ENCODE results near the gene ADAM15. TPM values are rescaled to one million over a fixed set of nuclear protein-coding genes. Genes with fewer than 3 reads are reported as not detected.

Gene ADAM15
- total RNA-seq, 1 donor from 2014 or later = 186 TPM

DNA sequence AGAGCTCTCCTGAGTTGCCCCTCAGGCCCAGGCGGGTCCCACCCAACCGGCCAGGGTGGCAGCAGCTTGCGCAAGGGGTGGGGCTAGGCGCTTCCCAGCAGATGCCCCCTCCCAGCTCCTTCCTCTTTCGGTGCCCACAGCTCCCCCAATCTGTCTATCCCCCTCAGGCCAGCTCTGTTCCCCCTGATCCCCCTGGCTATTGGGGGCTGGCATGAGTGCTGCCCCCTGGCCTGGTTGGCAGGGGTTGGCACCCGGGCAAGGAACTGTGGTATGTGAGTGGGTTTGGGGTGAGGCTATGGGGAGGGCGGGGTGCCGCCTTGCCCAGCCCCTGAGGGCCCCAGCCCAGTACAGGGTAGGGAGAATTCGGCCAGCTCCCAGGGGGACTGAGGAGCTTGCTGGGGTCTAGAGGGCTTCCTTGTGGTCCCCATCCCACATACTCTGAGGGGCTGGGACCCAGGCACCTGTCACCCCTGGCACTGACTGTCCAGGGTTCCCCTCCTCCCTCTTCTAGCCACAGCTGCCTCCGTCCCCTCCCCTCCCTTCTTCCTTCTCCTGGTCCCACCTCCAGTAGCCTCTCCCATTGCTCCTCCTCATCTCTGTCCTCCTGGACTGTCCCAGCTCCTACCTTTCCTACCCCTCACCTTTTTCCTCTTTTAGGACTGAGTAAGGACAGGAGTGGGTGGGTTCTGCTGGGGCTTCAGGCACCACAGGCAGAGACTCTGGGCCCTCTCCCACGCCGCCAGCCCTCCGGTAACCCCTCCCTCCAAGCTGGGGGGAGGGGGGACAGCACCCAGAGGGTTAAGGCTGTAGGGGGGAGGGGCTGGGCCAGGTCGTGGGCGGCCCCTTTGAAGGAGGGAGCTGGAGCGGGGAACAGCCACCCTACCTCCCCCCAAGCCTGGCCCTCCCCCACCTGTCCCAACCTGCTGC lies 42.8 kb upstream of the ADAM15 start:
- H3K4me3 ChIP-seq (ENCODE audit: low read depth, low read length) = no peak overlapping the region
- H3K36me3 ChIP-seq (ENCODE audit: control insufficient read depth, insufficient read depth, low read length) = no peaks in the 10 kb centered on the region
- TF ChIP-seq, protein P1, sequence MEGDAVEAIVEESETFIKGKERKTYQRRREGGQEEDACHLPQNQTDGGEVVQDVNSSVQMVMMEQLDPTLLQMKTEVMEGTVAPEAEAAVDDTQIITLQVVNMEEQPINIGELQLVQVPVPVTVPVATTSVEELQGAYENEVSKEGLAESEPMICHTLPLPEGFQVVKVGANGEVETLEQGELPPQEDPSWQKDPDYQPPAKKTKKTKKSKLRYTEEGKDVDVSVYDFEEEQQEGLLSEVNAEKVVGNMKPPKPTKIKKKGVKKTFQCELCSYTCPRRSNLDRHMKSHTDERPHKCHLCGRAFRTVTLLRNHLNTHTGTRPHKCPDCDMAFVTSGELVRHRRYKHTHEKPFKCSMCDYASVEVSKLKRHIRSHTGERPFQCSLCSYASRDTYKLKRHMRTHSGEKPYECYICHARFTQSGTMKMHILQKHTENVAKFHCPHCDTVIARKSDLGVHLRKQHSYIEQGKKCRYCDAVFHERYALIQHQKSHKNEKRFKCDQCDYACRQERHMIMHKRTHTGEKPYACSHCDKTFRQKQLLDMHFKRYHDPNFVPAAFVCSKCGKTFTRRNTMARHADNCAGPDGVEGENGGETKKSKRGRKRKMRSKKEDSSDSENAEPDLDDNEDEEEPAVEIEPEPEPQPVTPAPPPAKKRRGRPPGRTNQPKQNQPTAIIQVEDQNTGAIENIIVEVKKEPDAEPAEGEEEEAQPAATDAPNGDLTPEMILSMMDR (IDR thresholded peaks at IDR 0.05; ENCODE audit: insufficient read depth, low read length, poor library complexity, severe bottlenecking) = no peak
- no peak for DNase-seq (ENCODE audit: low read depth)
- H3K27me3 ChIP-seq (ENCODE audit: control insufficient read depth, insufficient read depth, low read length) = no peaks in the 10 kb centered on the region

DNA sequence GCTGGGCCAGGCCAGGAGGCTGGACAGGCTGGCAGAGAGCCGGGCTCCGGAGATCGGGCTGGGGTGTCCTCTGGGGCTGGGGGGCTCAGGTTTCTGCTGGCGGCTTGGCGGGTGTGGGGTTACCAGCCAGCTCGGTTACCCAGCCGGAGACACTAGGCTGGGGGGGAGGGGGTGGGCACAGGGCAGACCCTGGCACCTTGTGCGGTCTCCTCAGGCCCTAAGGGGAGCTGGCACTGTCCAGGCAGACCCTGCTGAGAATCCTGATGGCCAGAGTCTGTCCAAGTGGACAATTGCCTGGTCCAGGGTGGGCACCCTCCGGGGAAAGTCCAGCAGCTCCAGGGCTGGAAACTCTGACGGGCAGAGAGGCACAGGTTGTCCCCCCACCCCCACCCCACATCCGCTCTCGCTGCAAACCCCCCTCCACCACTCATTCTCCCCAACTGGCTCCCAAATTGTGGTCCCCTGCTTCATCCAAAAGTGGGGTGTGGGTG lies 41.9 kb upstream of the ADAM15 start:
- Histone ChIP-seq H3K27me3 (ENCODE audit: control insufficient read depth, insufficient read depth, low read length) (no peaks in the 10 kb centered on the region), H3K36me3 (ENCODE audit: control insufficient read depth, insufficient read depth, low read length) (no peaks in the 10 kb centered on the region), H3K4me3 (ENCODE audit: low read depth, low read length) (no peak overlapping the region)
- no peak for DNase-seq (ENCODE audit: low read depth)
- TF ChIP-seq, protein P1 (IDR thresholded peaks at IDR 0.05; ENCODE audit: insufficient read depth, low read length, poor library complexity, severe bottlenecking) = no peak

DNA sequence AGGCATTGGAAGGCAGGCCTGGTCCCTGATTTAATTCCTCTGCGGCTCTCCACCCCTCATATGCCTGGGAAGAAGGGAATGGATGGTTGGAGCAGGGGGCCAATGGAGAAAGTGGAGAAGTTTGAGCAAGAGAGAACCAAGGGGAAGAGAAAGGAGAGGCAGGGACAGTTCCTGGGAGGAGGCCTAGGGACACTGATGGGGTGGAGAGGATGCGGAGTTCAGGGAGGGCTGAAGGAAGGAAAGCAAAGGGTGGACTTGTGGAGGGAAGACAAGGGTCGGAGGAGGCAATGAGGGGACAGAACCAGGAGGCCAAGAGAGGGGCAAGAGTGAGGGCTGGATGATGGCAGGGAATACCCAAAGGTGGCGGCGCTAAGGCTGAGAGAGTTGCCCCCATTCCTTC lies 41.4 kb upstream of the ADAM15 start:
- H3K36me3 ChIP-seq (ENCODE audit: control insufficient read depth, insufficient read depth, low read length) = no peaks in the 10 kb centered on the region
- H3K27me3 ChIP-seq (ENCODE audit: control insufficient read depth, insufficient read depth, low read length) = no peaks in the 10 kb centered on the region
- TF ChIP-seq, protein P1 (IDR thresholded peaks at IDR 0.05; ENCODE audit: insufficient read depth, low read length, poor library complexity, severe bottlenecking) = no peak
- no peak for DNase-seq (ENCODE audit: low read depth)
- H3K4me3 ChIP-seq (ENCODE audit: low read depth, low read length) = no peak overlapping the region

DNA sequence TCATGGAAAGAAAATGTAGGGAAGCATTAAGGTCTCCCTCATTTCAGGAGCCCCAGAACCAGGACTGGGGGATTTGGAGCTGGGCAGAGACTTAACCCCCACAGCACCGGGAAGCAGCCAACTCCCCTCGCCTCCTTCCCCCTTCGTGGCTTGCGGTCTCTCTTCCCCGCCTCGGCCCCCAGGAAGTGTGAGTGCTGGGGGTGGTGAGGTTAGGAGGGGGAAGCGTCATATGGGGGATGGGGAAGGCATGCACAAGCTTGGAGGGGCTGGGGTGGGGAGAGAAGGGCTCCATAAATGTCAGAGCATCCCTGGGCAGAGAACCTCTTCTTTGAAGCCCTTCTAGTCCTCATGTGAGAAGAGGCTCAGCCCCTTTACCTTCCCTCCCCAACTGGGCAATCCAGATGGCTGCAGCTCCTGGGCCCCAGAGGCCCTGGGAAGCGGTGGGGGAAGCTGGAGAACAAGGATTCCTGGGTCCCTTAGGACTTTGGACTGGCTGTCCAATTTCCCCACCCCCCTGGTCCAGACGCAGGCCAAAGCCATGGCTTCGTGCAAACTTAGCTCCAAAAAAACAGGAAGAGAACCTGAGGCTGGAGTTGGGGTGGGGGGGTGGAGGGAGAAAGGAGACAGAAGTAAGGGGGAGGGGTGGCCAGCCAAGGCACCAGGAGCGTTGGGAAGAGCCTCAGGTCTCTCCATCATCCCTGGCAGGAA lies 40.8 kb upstream of the ADAM15 start:
- H3K27me3 ChIP-seq (ENCODE audit: control insufficient read depth, insufficient read depth, low read length) = no peaks in the 10 kb centered on the region
- H3K4me3 ChIP-seq (ENCODE audit: low read depth, low read length) = no peak overlapping the region
- H3K36me3 ChIP-seq (ENCODE audit: control insufficient read depth, insufficient read depth, low read length) = no peaks in the 10 kb centered on the region
- DNase-seq (ENCODE audit: low read depth) = no peak
- TF ChIP-seq, protein P1 (IDR thresholded peaks at IDR 0.05; ENCODE audit: insufficient read depth, low read length, poor library complexity, severe bottlenecking) = no peak

DNA sequence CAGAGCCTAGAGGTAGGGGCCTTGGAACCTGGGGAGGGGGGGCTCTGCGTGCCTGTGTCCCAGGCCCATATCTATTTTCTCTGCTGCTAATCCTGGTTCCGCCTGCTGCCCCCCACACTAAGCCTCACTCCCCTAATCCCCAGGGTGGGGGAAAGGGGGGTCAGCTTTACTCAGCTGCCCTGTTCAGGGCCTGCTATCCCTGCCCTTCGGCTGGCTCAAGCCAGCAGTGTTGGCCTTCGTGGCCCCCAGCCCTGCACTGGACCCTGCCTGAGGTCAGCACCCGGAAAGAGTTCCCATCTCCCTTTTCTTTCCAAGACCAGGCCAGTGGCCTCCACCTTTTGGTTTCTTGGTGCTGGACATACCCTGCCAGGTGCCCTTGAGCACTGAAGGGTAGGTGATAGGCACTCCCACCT lies 40.1 kb upstream of the ADAM15 start:
- H3K36me3 ChIP-seq (ENCODE audit: control insufficient read depth, insufficient read depth, low read length) = no peaks in the 10 kb centered on the region
- TF ChIP-seq, protein P1 (IDR thresholded peaks at IDR 0.05; ENCODE audit: insufficient read depth, low read length, poor library complexity, severe bottlenecking) = no peak
- no peaks in the 10 kb centered on the region for H3K27me3 ChIP-seq (ENCODE audit: control insufficient read depth, insufficient read depth, low read length)
- no peak for DNase-seq (ENCODE audit: low read depth)
- no peak overlapping the region for H3K4me3 ChIP-seq (ENCODE audit: low read depth, low read length)

Data from kidney epithelial cell (primary cell).